ENCODE measurements around the gene IL17RB. TPM values are rescaled to one million over a fixed set of nuclear protein-coding genes. Genes with fewer than 3 reads are reported as not detected.

The IL17RB gene
- total RNA-seq, 1 donor from 2014 or later: 11.1 TPM

DNA sequence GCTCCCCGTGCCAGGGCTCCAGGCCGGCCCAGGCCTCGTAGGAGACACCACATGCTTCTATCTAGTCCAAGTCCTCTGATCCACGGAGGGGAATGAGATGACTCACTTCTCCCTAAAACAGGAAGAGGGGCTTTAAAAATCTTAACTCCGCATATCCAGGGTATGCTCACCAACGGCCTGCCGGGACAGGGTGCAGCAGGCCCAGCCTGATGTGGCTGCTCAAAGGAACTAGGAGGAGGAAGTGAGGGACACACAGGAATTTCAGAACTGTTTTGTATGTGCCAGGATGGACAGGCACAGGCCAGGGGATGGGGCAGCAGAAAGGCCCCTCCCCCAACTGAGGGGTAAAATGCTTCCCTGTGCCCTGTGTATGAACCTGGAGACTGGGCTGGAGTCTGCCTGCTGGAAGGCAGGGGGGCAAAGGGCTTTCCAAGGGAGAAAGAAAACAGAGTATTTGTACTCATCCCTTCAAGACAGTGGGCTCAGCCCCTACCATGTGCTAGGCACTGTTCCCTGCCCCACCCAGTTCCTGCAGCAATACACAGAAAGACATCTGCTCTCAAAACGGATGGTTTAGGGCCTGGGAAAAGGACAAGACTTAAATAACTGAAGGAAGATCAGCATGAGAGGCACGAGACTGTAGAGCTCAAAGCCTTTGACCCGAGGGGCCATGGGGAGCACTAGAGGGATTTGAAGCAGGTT, 22.3 kb upstream of the IL17RB start:
- no peaks in the 10 kb centered on the region for H3K27me3 Mint-ChIP-seq
- DNase-seq (ENCODE audit: low spot score, unreplicated experiment): no peak
- TF ChIP-seq, protein P1, sequence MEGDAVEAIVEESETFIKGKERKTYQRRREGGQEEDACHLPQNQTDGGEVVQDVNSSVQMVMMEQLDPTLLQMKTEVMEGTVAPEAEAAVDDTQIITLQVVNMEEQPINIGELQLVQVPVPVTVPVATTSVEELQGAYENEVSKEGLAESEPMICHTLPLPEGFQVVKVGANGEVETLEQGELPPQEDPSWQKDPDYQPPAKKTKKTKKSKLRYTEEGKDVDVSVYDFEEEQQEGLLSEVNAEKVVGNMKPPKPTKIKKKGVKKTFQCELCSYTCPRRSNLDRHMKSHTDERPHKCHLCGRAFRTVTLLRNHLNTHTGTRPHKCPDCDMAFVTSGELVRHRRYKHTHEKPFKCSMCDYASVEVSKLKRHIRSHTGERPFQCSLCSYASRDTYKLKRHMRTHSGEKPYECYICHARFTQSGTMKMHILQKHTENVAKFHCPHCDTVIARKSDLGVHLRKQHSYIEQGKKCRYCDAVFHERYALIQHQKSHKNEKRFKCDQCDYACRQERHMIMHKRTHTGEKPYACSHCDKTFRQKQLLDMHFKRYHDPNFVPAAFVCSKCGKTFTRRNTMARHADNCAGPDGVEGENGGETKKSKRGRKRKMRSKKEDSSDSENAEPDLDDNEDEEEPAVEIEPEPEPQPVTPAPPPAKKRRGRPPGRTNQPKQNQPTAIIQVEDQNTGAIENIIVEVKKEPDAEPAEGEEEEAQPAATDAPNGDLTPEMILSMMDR (IDR thresholded peaks at IDR 0.05; ENCODE audit: unreplicated experiment): no peak
- peaks cover 12% of the 10 kb centered on the region for H3K4me1 Mint-ChIP-seq (ENCODE audit: low read depth)
- H3K36me3 Mint-ChIP-seq (ENCODE audit: insufficient read depth): peaks cover 13% of the 10 kb centered on the region
- no peaks in the 10 kb centered on the region for H3K9me3 Mint-ChIP-seq (ENCODE audit: low read depth)
- H3K4me3 Mint-ChIP-seq (ENCODE audit: low read depth): no peak overlapping the region
- no peak overlapping the region for H3K27ac Mint-ChIP-seq

- Mint-ChIP-seq H3K9me3 (ENCODE audit: low read depth) (no peaks in the 10 kb centered on the region), H3K27ac (no peak overlapping the region), H3K36me3 (ENCODE audit: insufficient read depth) (peaks cover 13% of the 10 kb centered on the region), H3K4me1 (ENCODE audit: low read depth) (peaks cover 12% of the 10 kb centered on the region), H3K4me3 (ENCODE audit: low read depth) (no peak overlapping the region), H3K27me3 (no peaks in the 10 kb centered on the region)
- TF ChIP-seq, protein P1 (IDR thresholded peaks at IDR 0.05; ENCODE audit: unreplicated experiment): no peak
- DNase-seq (ENCODE audit: low spot score, unreplicated experiment): no peak
These were observed 21.6 kb upstream of the IL17RB start for GRCh38 chr3:53824795-53825194.

- TF ChIP-seq, protein P1 (IDR thresholded peaks at IDR 0.05; ENCODE audit: unreplicated experiment): no peak
- Mint-ChIP-seq H3K9me3 (ENCODE audit: low read depth) (no peaks in the 10 kb centered on the region), H3K27ac (no peak overlapping the region), H3K36me3 (ENCODE audit: insufficient read depth) (peaks cover 14% of the 10 kb centered on the region), H3K4me1 (ENCODE audit: low read depth) (peaks cover 15% of the 10 kb centered on the region), H3K4me3 (ENCODE audit: low read depth) (no peak overlapping the region), H3K27me3 (no peaks in the 10 kb centered on the region)
- DNase-seq (ENCODE audit: low spot score, unreplicated experiment): no peak
These were observed 20.3 kb upstream of the IL17RB start for GRCh38 chr3:53826048-53826447.

DNA sequence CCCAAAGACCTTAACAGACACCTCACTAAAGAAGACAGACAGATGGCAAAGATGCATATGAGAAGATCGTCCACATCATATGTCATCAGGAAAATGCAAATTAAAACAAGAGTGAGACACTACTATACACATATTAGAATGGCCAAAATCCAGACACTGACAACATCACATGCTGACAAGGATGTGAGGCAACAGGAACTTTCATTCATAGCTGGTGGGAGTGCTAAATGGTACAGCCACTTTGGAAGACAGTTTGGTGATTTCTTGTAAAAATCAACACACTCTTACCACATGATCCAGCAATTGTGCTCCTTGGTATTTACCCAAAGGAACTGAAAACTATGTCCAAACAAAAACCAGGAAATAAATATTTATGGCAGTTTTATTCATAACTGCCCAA, 17.8 kb upstream of the IL17RB start:
- DNase-seq (ENCODE audit: low spot score, unreplicated experiment): no peak
- H3K27ac Mint-ChIP-seq: no peak overlapping the region
- no peaks in the 10 kb centered on the region for H3K27me3 Mint-ChIP-seq
- peaks cover 18% of the 10 kb centered on the region for H3K36me3 Mint-ChIP-seq (ENCODE audit: insufficient read depth)
- peaks cover 19% of the 10 kb centered on the region for H3K4me1 Mint-ChIP-seq (ENCODE audit: low read depth)
- TF ChIP-seq, protein P1 (IDR thresholded peaks at IDR 0.05; ENCODE audit: unreplicated experiment): no peak
- H3K4me3 Mint-ChIP-seq (ENCODE audit: low read depth): no peak overlapping the region
- H3K9me3 Mint-ChIP-seq (ENCODE audit: low read depth): no peaks in the 10 kb centered on the region

DNA sequence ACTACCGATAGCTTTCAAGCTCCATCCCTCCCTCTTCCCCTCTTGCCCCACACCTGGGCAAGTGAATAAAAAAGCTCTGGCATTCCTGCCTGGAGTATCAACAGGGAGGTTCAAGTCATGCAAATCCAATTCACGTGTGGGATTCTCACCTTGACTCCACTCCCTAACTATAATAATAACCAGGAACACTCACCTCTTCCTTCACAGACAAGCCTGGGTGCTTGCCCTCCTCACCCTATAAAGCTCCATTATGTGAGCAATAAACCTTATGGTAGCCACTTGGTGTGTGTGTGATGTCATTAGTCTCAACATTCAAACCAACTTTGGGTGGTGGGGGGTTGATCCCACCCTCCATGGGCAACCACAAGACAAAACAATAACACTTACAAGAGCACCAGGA, 16.8 kb upstream of the IL17RB start:
- Mint-ChIP-seq H3K4me1 (ENCODE audit: low read depth) (peaks cover 16% of the 10 kb centered on the region), H3K27me3 (no peaks in the 10 kb centered on the region), H3K36me3 (ENCODE audit: insufficient read depth) (peaks cover 20% of the 10 kb centered on the region), H3K4me3 (ENCODE audit: low read depth) (no peak overlapping the region), H3K9me3 (ENCODE audit: low read depth) (no peaks in the 10 kb centered on the region), H3K27ac (no peak overlapping the region)
- DNase-seq (ENCODE audit: low spot score, unreplicated experiment): no peak
- TF ChIP-seq, protein P1 (IDR thresholded peaks at IDR 0.05; ENCODE audit: unreplicated experiment): no peak
